ENCODE measurements around the gene MYOF. TPM values are rescaled to one million over a fixed set of nuclear protein-coding genes. Genes with fewer than 3 reads are reported as not detected.

MYOF gene
- total and polyA plus RNA-seq, 10 of the 15 experiments (the other 5 are each of a cell fraction or from before 2014, with no cell fraction given) = 0.02 to 0.59 (median 0.17) TPM

GRCh38 chr10:93498166-93498565 lies 16.0 kb upstream of the MYOF start (continued):
- TF ChIP-seq, protein P1, sequence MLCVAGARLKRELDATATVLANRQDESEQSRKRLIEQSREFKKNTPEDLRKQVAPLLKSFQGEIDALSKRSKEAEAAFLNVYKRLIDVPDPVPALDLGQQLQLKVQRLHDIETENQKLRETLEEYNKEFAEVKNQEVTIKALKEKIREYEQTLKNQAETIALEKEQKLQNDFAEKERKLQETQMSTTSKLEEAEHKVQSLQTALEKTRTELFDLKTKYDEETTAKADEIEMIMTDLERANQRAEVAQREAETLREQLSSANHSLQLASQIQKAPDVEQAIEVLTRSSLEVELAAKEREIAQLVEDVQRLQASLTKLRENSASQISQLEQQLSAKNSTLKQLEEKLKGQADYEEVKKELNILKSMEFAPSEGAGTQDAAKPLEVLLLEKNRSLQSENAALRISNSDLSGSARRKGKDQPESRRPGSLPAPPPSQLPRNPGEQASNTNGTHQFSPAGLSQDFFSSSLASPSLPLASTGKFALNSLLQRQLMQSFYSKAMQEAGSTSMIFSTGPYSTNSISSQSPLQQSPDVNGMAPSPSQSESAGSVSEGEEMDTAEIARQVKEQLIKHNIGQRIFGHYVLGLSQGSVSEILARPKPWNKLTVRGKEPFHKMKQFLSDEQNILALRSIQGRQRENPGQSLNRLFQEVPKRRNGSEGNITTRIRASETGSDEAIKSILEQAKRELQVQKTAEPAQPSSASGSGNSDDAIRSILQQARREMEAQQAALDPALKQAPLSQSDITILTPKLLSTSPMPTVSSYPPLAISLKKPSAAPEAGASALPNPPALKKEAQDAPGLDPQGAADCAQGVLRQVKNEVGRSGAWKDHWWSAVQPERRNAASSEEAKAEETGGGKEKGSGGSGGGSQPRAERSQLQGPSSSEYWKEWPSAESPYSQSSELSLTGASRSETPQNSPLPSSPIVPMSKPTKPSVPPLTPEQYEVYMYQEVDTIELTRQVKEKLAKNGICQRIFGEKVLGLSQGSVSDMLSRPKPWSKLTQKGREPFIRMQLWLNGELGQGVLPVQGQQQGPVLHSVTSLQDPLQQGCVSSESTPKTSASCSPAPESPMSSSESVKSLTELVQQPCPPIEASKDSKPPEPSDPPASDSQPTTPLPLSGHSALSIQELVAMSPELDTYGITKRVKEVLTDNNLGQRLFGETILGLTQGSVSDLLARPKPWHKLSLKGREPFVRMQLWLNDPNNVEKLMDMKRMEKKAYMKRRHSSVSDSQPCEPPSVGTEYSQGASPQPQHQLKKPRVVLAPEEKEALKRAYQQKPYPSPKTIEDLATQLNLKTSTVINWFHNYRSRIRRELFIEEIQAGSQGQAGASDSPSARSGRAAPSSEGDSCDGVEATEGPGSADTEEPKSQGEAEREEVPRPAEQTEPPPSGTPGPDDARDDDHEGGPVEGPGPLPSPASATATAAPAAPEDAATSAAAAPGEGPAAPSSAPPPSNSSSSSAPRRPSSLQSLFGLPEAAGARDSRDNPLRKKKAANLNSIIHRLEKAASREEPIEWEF (IDR thresholded peaks at IDR 0.05; ENCODE audit: insufficient replicate concordance, low read depth, low read length) = no peak
- TF ChIP-seq IRF4 (IDR thresholded peaks at IDR 0.05; ENCODE audit: low read depth, low read length) = no peak
- TF ChIP-seq ZBTB33 (IDR thresholded peaks at IDR 0.05) = no peak
- no peak for TF ChIP-seq NR2C1 (IDR thresholded peaks at IDR 0.05)
- no peak for TF ChIP-seq ZNF274 (IDR thresholded peaks at IDR 0.05; ENCODE audit: insufficient read depth, insufficient read length)

Measured in GM12878 (cell line).